SK-N-SH treated with all-trans-retinoic acid at 6 μM for 48 hours (cell line): ENCODE results near the gene AGPAT1.

ENCODE experiments used
- ATAC-seq: fragments of 200-7000 bp; cut with Tn5 transposase; 3 replicates; pipeline ENCODE4 v1.9.1; 2020; ENCODE audit warnings: mild to moderate bottlenecking, moderate library complexity
- ARNTL ChIP-seq: fragments of 450-650 bp; formaldehyde crosslinking; IDR thresholded peaks from 2 replicates; pipeline ENCODE4 v1.5.0; 2020; ENCODE audit warnings: low read depth, mild to moderate bottlenecking, moderate library complexity, borderline replicate concordance
- BACH2 ChIP-seq: fragments of 250-450 bp; sonication (Bioruptor Pico); IDR thresholded peaks from 2 replicates; pipeline ENCODE4 v1.9.0; 2021; ENCODE audit warnings: mild to moderate bottlenecking, borderline replicate concordance
- CREB5 ChIP-seq: fragments of 250-450 bp; sonication (Bioruptor Pico); IDR thresholded peaks from 2 replicates; pipeline ENCODE4 v1.5.1; 2020; ENCODE audit warnings: low read depth, mild to moderate bottlenecking, moderate library complexity
- CSDC2 ChIP-seq: fragments of 250-450 bp; sonication (Bioruptor Pico); IDR thresholded peaks from 2 replicates; pipeline ENCODE4 v1.5.0; 2020; ENCODE audit warnings: mild to moderate bottlenecking, moderate library complexity
- CSRNP3 ChIP-seq: fragments of 250-450 bp; sonication (Bioruptor Pico); IDR thresholded peaks from 2 replicates; pipeline ENCODE4 v1.5.1; 2021; ENCODE audit warnings: mild to moderate bottlenecking, moderate library complexity
- ESRRG ChIP-seq: fragments of 250-450 bp; sonication (Bioruptor Pico); IDR thresholded peaks from 2 replicates; pipeline ENCODE4 v1.6.1; 2021; ENCODE audit warnings: mild to moderate bottlenecking
- ISL1 ChIP-seq: fragments of 250-450 bp; sonication (Bioruptor Pico); IDR thresholded peaks from 2 replicates; pipeline ENCODE4 v2.1.2; 2022; ENCODE audit warnings: mild to moderate bottlenecking, moderate library complexity
- OSR1 ChIP-seq: fragments of 250-450 bp; sonication (Bioruptor Pico); IDR thresholded peaks from 2 replicates; pipeline ENCODE4 v1.8.0; 2022; ENCODE audit warnings: moderate library complexity, mild to moderate bottlenecking, inconsistent platforms
- PATZ1 ChIP-seq: fragments of 250-450 bp; sonication (Bioruptor Pico); IDR thresholded peaks from 2 replicates; pipeline ENCODE4 v1.8.0; 2020; ENCODE audit warnings: mild to moderate bottlenecking, moderate library complexity, borderline replicate concordance
- SNAI2 ChIP-seq: fragments of 250-450 bp; sonication (Bioruptor Pico); IDR thresholded peaks from 2 replicates; pipeline ENCODE4 v1.5.0; 2020; ENCODE audit warnings: mild to moderate bottlenecking, moderate library complexity
- TCF4 ChIP-seq: fragments of 250-450 bp; sonication (Bioruptor Pico); IDR thresholded peaks from 2 replicates; pipeline ENCODE4 v1.8.0; 2021; ENCODE audit warnings: mild to moderate bottlenecking, moderate library complexity, borderline replicate concordance
- TOX ChIP-seq: fragments of 250-450 bp; sonication (Bioruptor Pico); IDR thresholded peaks from 2 replicates; pipeline ENCODE4 v1.8.0; 2021; ENCODE audit warnings: mild to moderate bottlenecking, moderate library complexity, borderline replicate concordance
- TSHZ2 ChIP-seq: fragments of 250-450 bp; sonication (Bioruptor Pico); IDR thresholded peaks from 2 replicates; pipeline ENCODE4 v1.5.0; 2020; ENCODE audit warnings: mild to moderate bottlenecking, moderate library complexity
- ZC3H10 ChIP-seq: fragments of 250-450 bp; sonication (Bioruptor Pico); IDR thresholded peaks from 2 replicates; pipeline ENCODE4 v1.5.1; 2021; ENCODE audit warnings: mild to moderate bottlenecking, moderate library complexity
- ZFP30 ChIP-seq: fragments of 450-650 bp; formaldehyde crosslinking; IDR thresholded peaks from 2 replicates; pipeline ENCODE4 v1.5.0; 2022; ENCODE audit warnings: mild to moderate bottlenecking, moderate library complexity
- ZNF565 ChIP-seq: fragments of 450-650 bp; formaldehyde crosslinking; conservative IDR thresholded peaks from 2 replicates; pipeline ENCODE4 v1.5.0; 2020; ENCODE audit warnings: low read depth, mild to moderate bottlenecking, moderate library complexity
- ZNF8 ChIP-seq: fragments of 450-650 bp; formaldehyde crosslinking; IDR thresholded peaks from 2 replicates; pipeline ENCODE4 v1.5.0; 2020; ENCODE audit warnings: mild to moderate bottlenecking, moderate library complexity
- TF ChIP-seq, protein P1 (sequence below): fragments of 250-450 bp; sonication (Bioruptor Pico); IDR thresholded peaks from 2 replicates; pipeline ENCODE4 v1.8.0; 2021; ENCODE audit warnings: low read depth, mild to moderate bottlenecking, moderate library complexity, borderline replicate concordance

The AGPAT1 gene

GRCh38 chr6:32223258-32224235 is 47.7 kb upstream of the AGPAT1 start, which contains the start of gene NOTCH4 (continued):
- TF ChIP-seq PATZ1 (no peak), CSDC2 (CRISPR knock-in tag) (no peak)
- TF ChIP-seq, protein P1, sequence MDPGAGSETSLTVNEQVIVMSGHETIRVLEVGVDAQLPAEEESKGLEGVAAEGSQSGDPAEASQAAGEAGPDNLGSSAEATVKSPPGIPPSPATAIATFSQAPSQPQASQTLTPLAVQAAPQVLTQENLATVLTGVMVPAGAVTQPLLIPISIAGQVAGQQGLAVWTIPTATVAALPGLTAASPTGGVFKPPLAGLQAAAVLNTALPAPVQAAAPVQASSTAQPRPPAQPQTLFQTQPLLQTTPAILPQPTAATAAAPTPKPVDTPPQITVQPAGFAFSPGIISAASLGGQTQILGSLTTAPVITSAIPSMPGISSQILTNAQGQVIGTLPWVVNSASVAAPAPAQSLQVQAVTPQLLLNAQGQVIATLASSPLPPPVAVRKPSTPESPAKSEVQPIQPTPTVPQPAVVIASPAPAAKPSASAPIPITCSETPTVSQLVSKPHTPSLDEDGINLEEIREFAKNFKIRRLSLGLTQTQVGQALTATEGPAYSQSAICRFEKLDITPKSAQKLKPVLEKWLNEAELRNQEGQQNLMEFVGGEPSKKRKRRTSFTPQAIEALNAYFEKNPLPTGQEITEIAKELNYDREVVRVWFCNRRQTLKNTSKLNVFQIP (CRISPR knock-in tag): no peak

- no peak for ATAC-seq
- TF ChIP-seq ARNTL (no peak), BACH2 (no peak), TCF4 (CRISPR knock-in tag) (no peak), ZNF565 (CRISPR knock-in tag) (no peak), CSDC2 (CRISPR knock-in tag) (no peak), CSRNP3 (CRISPR knock-in tag) (no peak), PATZ1 (no peak), OSR1 (CRISPR knock-in tag) (no peak), ESRRG (CRISPR knock-in tag) (no peak), ZC3H10 (no peak), ZFP30 (CRISPR knock-in tag) (no peak), TOX (no peak)
- TF ChIP-seq, protein P1 (CRISPR knock-in tag): no peak
These were observed 46.7 kb upstream of the AGPAT1 start for GRCh38 chr6:32222333-32223230.

DNA sequence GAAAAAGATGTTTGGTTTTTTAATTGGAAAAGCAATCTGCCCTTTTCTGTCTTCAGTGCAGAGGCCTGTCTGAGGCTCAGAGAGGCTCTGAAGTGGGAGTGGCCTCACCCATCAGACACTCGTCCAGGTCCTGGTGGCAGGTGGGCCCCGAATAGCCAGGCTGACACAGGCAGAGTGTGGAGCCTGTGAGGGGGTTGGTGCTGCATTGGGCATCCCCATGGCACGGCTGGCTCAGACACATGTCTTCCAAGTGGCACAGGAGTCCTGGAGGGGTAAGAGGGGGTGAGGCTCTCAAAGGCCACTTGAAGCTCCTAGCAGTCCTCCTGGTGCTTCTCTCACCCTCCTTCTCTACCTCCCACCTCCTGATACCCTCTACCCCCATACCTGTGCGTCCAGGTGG is 44.1 kb upstream of the AGPAT1 start:
- no peak for ATAC-seq
- TF ChIP-seq OSR1 (CRISPR knock-in tag) (no peak), TSHZ2 (CRISPR knock-in tag) (no peak), ZNF8 (CRISPR knock-in tag) (no peak), ESRRG (CRISPR knock-in tag) (no peak), TOX (no peak), ISL1 (no peak), ZFP30 (CRISPR knock-in tag) (no peak), SNAI2 (CRISPR knock-in tag) (no peak), CSDC2 (CRISPR knock-in tag) (no peak), ZC3H10 (no peak), PATZ1 (no peak), TCF4 (CRISPR knock-in tag) (no peak), CREB5 (CRISPR knock-in tag) (no peak)
